Endothelial cell of umbilical vein (primary cell): ENCODE results near the gene NLRC3. TPM values are rescaled to one million over a fixed set of nuclear protein-coding genes. Genes with fewer than 3 reads are reported as not detected.

ENCODE experiments used
- BruUV-seq: library from RNA; stranded (reverse); fragments of 400-500 nt; replicated peaks from 2 replicates; lab custom pipeline; 2021; lab: Mats Ljungman, UMichigan
- CTCF ChIA-PET: fragments of 300-600, 350-600 bp; sonication (Branson Sonifier 250); formaldehyde crosslinking; loops from one replicate; lab custom pipeline; 2021; ENCODE audit warnings: antibody characterized with exemption, inconsistent platforms; lab: Charles Lee
- POLR2A ChIA-PET: fragments of 300-600, 350-600 bp; sonication (Branson Sonifier 250); formaldehyde crosslinking; loops from one replicate; lab custom pipeline; 2021; ENCODE audit warnings: antibody characterized with exemption, inconsistent platforms; lab: Charles Lee
- DNase-seq: peaks from one replicate; pipeline ENCODE4 v3.0.0-alpha.2; 2011; ENCODE audit warnings: low read depth, low spot score
- FAIRE-seq: peaks from 2 replicates; lab custom pipeline; 2011; peaks lifted over from hg19 to GRCh38; lab: Jason Lieb, UNC
- H2AFZ ChIP-seq: 2 replicates; pipeline ENCODE4 v1.6.0; 2012; ENCODE audit warnings: low read depth, low read length, control low read depth, inconsistent platforms
- H3K27ac ChIP-seq: 2 replicates; pipeline ENCODE4 v1.5.1; 2011; ENCODE audit warnings: low read depth, mild to moderate bottlenecking, control low read depth, low read length, moderate library complexity; ENCODE audit not compliant: insufficient read depth
- H3K27me3 ChIP-seq, 2 experiments: 2 replicates each; pipeline versions ENCODE4 v1.6.0 to v1.6.1; 2011; ENCODE audit warnings: low read length in 2 of 2, mixed read lengths in 1 of 2; ENCODE audit not compliant: control insufficient read depth in 2 of 2, insufficient read depth in 2 of 2
- H3K36me3 ChIP-seq, 2 experiments: 2 replicates in 1 of 2; 3 replicates in 1 of 2; pipeline ENCODE4 v1.5.1; 2011; ENCODE audit warnings: low read length in 2 of 2, mild to moderate bottlenecking in 1 of 2, moderate library complexity in 1 of 2; ENCODE audit not compliant: control insufficient read depth in 2 of 2, insufficient read depth in 2 of 2; ENCODE audit errors: extremely low read depth in 1 of 2
- H3K4me1 ChIP-seq: 3 replicates; pipeline ENCODE4 v1.5.1; 2011; ENCODE audit warnings: mild to moderate bottlenecking, low read length; ENCODE audit not compliant: control insufficient read depth, insufficient read depth; ENCODE audit errors: extremely low read depth
- H3K4me2 ChIP-seq: 2 replicates; pipeline ENCODE4 v1.6.1; 2011; ENCODE audit warnings: low read length, control low read depth, mixed read lengths; ENCODE audit not compliant: insufficient read depth
- H3K4me3 ChIP-seq, 3 experiments: fragments of 200-600 bp in 1 of 3; sonication (generic), shearing (Covaris generic) in 1 of 3; replicated peaks in 1 of 3; 2 replicates each; pipeline ENCODE4 v1.5.1; 2011 to 2016; ENCODE audit warnings: control low read depth in 3 of 3, low read length in 3 of 3, mild to moderate bottlenecking in 2 of 3, inconsistent platforms in 1 of 3, low read depth in 1 of 3, moderate library complexity in 1 of 3; ENCODE audit not compliant: insufficient read depth in 1 of 3
- H3K79me2 ChIP-seq: 2 replicates; pipeline ENCODE4 v1.6.0; 2012; ENCODE audit warnings: low read length, inconsistent platforms; ENCODE audit not compliant: control insufficient read depth, insufficient read depth
- H3K9ac ChIP-seq: replicated peaks from 2 replicates; pipeline ENCODE3; 2011; ENCODE audit warnings: low read length, control low read depth; ENCODE audit not compliant: insufficient read depth; ENCODE audit errors: extremely low read depth
- H3K9me1 ChIP-seq: replicated peaks from 3 replicates; pipeline ENCODE4 v1.6.0; 2011; ENCODE audit warnings: mild to moderate bottlenecking, low read length; ENCODE audit not compliant: control insufficient read depth, insufficient read depth; ENCODE audit errors: extremely low read depth
- H3K9me3 ChIP-seq: replicated peaks from 2 replicates; pipeline ENCODE4 v1.5.1; 2012; ENCODE audit warnings: low read length, inconsistent platforms; ENCODE audit not compliant: control insufficient read depth, insufficient read depth
- H4K20me1 ChIP-seq: replicated peaks from 2 replicates; pipeline ENCODE3; 2011; ENCODE audit warnings: mild to moderate bottlenecking, low read length; ENCODE audit not compliant: control insufficient read depth, insufficient read depth; ENCODE audit errors: extremely low read depth
- FOS ChIP-seq: IDR thresholded peaks from 2 replicates; pipeline ENCODE4 v1.6.1; 2011; ENCODE audit warnings: mild to moderate bottlenecking, low read length, moderate library complexity, borderline replicate concordance; ENCODE audit not compliant: insufficient read depth
- GATA2 ChIP-seq: IDR thresholded peaks from 2 replicates; pipeline ENCODE4 v1.7.0; 2011; ENCODE audit warnings: low read depth, mild to moderate bottlenecking, moderate library complexity, mixed read lengths, low read length; ENCODE audit not compliant: insufficient read length, insufficient read depth
- JUN ChIP-seq: IDR thresholded peaks from 2 replicates; pipeline ENCODE4 v1.6.1; 2011; ENCODE audit warnings: borderline replicate concordance, low read depth; ENCODE audit not compliant: insufficient read length, insufficient read depth
- MYC ChIP-seq: IDR thresholded peaks from one replicate; pipeline ENCODE4 v1.6.1; 2011; ENCODE audit warnings: mild to moderate bottlenecking, low read depth, low read length
- POLR2A ChIP-seq: IDR thresholded peaks from 2 replicates; pipeline ENCODE4 v1.6.1; 2012; ENCODE audit warnings: low read depth, mild to moderate bottlenecking, control low read depth, low read length
- dilution Hi-C: fragments of 300-500 bp; cut with MboI; formaldehyde crosslinking; loops from one replicate; pipeline ENCODE4 v1.15.0; 2019; ENCODE audit warnings: low sequenced_read_pairs; ENCODE audit not compliant: extremely low pct_ligation_motif_present
- intact Hi-C: fragments of 100-400 bp; cut with micrococcal nuclease; formaldehyde crosslinking; loops from one replicate; pipeline ENCODE4 v1.10.0; 2022
- polyA plus RNA-seq, 4 experiments: library from polyadenylated mRNA; depleted of rRNA in 3 of 4; stranded (reverse) in 3 of 4; unstranded in 1 of 4; fragments of >200 nt; gene quantifications; 2 replicates each; pipeline versions ENCODE4 v1.2.1 to v1.2.3, GENCODE V29; 2011 to 2012; ENCODE audit warnings: missing spikeins in 1 of 4
- total RNA-seq: library from RNA; stranded (reverse); gene quantifications from 2 replicates; pipeline ENCODE4 v1.2.3, GENCODE V29; 2021

The NLRC3 gene
- total and polyA plus RNA-seq, 2 donors (not counting 3 experiments of a cell fraction or from before 2014, with no cell fraction given), result 0.84 to 3.4 TPM

GRCh38 chr16:3608069-3608468, 30.9 kb upstream of the NLRC3 start:
- H3K4me3 ChIP-seq, result no peak overlapping the region
- BruUV-seq, result no TSS peak

GRCh38 chr16:3607634-3608033, 30.4 kb upstream of the NLRC3 start:
- peaks cover 10% of the 10 kb centered on the region for H3K79me2 ChIP-seq
- DNase-seq, result no peak
- H3K4me3 ChIP-seq, result no peak overlapping the region
- no TSS peak for BruUV-seq
- H2AFZ ChIP-seq, result no peak overlapping the region
- no peaks in the 10 kb centered on the region for H3K9me3 ChIP-seq
- FAIRE-seq, result no peak
- H3K4me1 ChIP-seq, result peaks cover 8% of the 10 kb centered on the region
- H3K36me3 ChIP-seq, result no peaks in the 10 kb centered on the region
- no peak overlapping the region for H3K27ac ChIP-seq
- no peak overlapping the region for H3K4me2 ChIP-seq
- H3K9ac ChIP-seq, result no peak overlapping the region
- intact Hi-C loops, result no loop called here
- CTCF ChIA-PET, result interaction anchor here (0.8 kb wide), 1 partner anchor 70 kb away, joined by 3 read pairs; no protein-coding TSS in a partner anchor
- TF ChIP-seq MYC (no peak), FOS (no peak), POLR2A (no peak), JUN (no peak)
- POLR2A ChIA-PET, result no interaction called here
- H3K9me1 ChIP-seq, result no peaks in the 10 kb centered on the region
- dilution Hi-C loops, result no loop called here
- no peaks in the 10 kb centered on the region for H3K27me3 ChIP-seq
- no peaks in the 10 kb centered on the region for H4K20me1 ChIP-seq

More at GRCh38 chr16:3608069-3608468, 30.9 kb upstream of the NLRC3 start:
- Histone ChIP-seq H2AFZ (no peak overlapping the region), H3K9me1 (no peaks in the 10 kb centered on the region), H3K4me1 (peaks cover 9% of the 10 kb centered on the region), H3K27ac (no peak overlapping the region), H3K9me3 (no peaks in the 10 kb centered on the region), H3K9ac (no peak overlapping the region), H3K36me3 (no peaks in the 10 kb centered on the region), H3K79me2 (peaks cover 15% of the 10 kb centered on the region), H3K4me2 (no peak overlapping the region), H4K20me1 (no peaks in the 10 kb centered on the region), H3K27me3 (no peaks in the 10 kb centered on the region)
- TF ChIP-seq GATA2, result no peak
- ChIA-PET CTCF (interaction anchor here (0.8 kb wide), 1 partner anchor 69 kb away, joined by 3 read pairs; no protein-coding TSS in a partner anchor), POLR2A (no interaction called here)
- dilution Hi-C loops (no loop called here), intact Hi-C loops (no loop called here)
- DNase-seq (no peak), FAIRE-seq (no peak)
